OCI-LY3 (cell line): ENCODE data around the gene MAGI1.

Experiments used
- EZH2phosphoT487 ChIP-seq: fragments of 200-600 bp; shearing (Covaris generic); IDR thresholded peaks from 2 replicates; pipeline ENCODE4 v1.6.1; 2018; ENCODE audit warnings: antibody characterized with exemption, mixed run types, low read depth
- TF ChIP-seq, protein P1 (sequence below): fragments of 200-600, 300-600 bp; sonication (generic); IDR thresholded peaks from 2 replicates; pipeline ENCODE4 v1.5.1; 2014; ENCODE audit warnings: antibody characterized with exemption, low read length, low read depth

- TF ChIP-seq, protein P1, sequence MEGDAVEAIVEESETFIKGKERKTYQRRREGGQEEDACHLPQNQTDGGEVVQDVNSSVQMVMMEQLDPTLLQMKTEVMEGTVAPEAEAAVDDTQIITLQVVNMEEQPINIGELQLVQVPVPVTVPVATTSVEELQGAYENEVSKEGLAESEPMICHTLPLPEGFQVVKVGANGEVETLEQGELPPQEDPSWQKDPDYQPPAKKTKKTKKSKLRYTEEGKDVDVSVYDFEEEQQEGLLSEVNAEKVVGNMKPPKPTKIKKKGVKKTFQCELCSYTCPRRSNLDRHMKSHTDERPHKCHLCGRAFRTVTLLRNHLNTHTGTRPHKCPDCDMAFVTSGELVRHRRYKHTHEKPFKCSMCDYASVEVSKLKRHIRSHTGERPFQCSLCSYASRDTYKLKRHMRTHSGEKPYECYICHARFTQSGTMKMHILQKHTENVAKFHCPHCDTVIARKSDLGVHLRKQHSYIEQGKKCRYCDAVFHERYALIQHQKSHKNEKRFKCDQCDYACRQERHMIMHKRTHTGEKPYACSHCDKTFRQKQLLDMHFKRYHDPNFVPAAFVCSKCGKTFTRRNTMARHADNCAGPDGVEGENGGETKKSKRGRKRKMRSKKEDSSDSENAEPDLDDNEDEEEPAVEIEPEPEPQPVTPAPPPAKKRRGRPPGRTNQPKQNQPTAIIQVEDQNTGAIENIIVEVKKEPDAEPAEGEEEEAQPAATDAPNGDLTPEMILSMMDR = no peak
- no peak for TF ChIP-seq EZH2phosphoT487
These were observed 209.5 kb downstream of the MAGI1 start for GRCh38 chr3:65829228-65829627.
